ENCODE measurements around the gene TC2N.

- TF ChIP-seq CTCF (IDR thresholded peaks at IDR 0.05 in 2 of 3, conservative IDR thresholded peaks at IDR 0.05 in 1 of 3; ENCODE audit: borderline replicate concordance in 1 of 3, insufficient read depth in 1 of 3, low read depth in 2 of 3, low read length in 2 of 3) (no peak), SRF (IDR thresholded peaks at IDR 0.05; ENCODE audit: low read depth) (no peak), ZBTB33 (IDR thresholded peaks at IDR 0.05; ENCODE audit: extremely low read depth, insufficient replicate concordance, low read length) (no peak), POLR2A (IDR thresholded peaks at IDR 0.05; ENCODE audit: borderline replicate concordance, extremely low read depth, insufficient read depth, insufficient read length) (no peak), YY1 (IDR thresholded peaks at IDR 0.05; ENCODE audit: extremely low read depth, insufficient replicate concordance, low read depth, low read length) (no peak), EZH2 (IDR thresholded peaks at IDR 0.05) (no peak), POLR2AphosphoS5 (IDR thresholded peaks at IDR 0.05; ENCODE audit: low read depth, low read length) (no peak), CEBPB (IDR thresholded peaks at IDR 0.05; ENCODE audit: low read depth) (no peak)
Observed at GRCh38 chr14:91872011-91872501, 4.7 kb upstream of the TC2N start.
